Left kidney (tissue), 2 donors: Measurements from ENCODE around the gene AGK. TPM values are rescaled to one million over a fixed set of nuclear protein-coding genes. Genes with fewer than 3 reads are reported as not detected.
"Not testable (repeated sequence)": the region's sequence is repeated elsewhere in the genome, so short reads cannot be mapped to it uniquely, and the experiment has no call there.

ENCODE experiments used
- DNase-seq: peaks from one replicate; pipeline ENCODE4 v3.0.0-alpha.2; 2013
- polyA plus RNA-seq: library from polyadenylated mRNA; unstranded; fragments of 120-200 nt; gene quantifications from one replicate; pipeline ENCODE4 v1.2.1, GENCODE V29; 2013; ENCODE audit not compliant: insufficient read length

The AGK gene
- polyA plus RNA-seq, 1 donor = 45.8 TPM

DNA sequence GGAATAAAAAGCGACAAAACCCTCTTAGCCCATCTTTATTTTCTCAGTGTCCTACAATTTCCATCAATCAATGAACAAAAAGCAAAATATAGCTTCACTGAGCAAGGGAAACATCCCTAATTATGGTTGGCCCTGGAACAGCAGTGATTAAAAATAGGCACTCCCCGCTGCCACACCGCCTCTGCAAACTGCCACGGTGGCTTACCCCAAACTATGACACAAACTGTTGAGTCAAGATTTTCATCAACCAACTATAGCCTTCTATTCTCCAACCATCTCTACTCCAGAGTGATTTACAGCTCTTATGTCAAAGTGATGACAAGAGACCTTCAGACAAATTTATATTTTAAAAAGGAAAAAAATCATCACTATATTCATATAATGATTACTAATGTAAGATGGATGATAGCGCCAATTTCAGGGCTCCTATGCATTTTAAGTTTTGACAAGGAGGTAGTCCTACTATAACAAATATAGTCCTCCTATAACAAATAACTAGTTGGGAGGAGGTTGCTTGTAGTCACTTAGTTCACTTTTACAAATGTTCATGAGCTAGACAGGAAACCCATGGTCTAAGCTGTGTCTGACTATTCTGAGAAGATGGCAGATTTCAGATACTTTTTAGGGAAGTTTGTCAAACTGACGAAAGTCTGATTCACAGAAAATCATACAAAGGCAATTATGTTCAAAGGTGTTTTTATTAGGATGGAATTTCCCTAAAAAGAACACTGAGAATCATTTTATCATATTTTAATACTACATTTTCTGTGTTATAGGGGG lies 124.4 kb downstream of the AGK start:
- DNase-seq = no peak

DNA sequence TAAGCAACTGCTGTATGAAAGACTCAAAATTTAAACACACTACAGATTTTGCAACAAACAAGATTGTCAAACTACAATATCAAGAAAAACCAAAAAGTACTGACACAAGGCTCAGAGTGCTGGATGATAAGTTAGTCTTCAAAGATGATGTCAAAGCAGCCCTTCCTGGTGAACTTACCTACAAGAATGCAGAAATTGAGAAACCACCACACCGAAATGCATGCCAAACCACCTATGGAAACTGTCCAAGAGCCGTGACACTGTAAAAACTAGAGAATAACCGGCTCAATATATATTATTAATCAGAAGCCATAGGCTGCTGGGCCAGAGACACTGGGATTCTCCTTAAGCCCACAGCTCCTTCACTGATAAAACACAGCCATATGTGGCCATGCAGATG lies 125.4 kb downstream of the AGK start:
- no peak for DNase-seq

DNA sequence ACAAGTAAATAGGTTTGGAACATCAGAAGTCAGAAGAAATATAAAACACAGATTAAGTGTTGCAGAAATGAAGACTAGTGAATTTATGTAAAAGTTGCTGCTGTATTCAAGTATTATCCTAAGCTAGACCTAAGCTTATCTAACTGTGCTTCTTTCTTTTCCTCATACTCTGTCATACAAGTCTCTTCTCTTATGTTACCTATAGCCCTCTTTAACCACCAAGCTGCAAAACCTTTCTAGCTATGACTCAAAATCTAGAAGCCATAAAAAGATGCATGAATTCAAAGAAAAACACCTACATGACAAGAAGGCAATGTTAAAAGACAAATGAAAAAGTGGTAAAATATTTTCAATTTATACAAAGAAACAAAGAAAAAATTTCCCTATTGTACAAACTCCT lies 127.8 kb downstream of the AGK start:
- DNase-seq = no peak

DNA sequence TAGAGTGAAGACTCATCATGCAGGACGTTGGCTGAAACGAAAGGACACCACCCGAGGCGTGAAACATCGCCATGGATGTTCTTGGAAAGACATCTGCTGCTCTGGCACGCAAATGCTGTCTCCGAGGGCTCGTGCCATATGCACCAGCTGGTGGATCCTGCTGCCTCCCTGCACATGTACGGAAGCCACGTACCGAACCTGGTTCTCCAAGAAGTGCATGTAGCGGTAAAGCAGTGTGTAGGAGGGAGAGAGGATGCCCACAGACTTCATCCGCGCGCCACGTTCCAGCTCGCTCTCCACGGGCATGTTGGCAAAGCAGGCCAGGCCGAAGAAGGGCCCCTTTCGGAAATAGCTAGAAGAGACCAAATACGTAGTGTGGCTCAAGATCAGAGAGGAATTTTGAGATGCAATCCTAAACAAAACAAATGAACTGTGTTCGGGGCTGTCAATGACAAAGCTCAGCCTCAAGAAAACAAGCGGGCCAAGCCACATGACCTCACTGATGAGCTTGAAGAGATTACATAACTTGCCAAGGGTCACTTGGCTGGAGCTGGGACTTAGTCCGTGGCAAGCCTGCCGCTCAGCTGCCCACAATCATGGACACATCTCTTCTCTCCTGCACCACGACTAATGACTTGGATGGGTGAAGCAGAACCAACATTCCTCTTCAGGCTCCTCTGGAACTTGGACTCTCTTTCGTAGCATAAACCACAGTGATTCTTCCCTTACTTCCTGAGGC lies 134.2 kb downstream of the AGK start:
- no peak for DNase-seq

DNA sequence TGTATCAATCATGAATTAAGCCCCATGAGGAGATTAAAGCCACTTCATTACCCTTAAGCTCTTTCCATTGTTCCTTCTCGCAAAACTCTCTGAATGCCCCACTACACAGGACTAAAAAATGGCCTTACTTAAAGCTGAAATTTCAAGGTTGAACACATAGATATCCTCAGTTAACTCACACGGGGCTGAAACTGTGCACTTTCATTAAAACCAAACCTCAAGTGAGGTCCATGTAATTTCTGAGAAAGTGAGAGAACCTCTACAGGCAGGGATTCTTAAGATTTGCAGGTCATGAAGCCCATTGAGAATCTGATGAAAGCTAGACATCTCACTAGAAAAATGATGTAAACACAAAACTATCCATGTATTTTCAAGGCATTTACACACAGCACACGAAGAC lies 134.9 kb downstream of the AGK start:
- no peak for DNase-seq

DNA sequence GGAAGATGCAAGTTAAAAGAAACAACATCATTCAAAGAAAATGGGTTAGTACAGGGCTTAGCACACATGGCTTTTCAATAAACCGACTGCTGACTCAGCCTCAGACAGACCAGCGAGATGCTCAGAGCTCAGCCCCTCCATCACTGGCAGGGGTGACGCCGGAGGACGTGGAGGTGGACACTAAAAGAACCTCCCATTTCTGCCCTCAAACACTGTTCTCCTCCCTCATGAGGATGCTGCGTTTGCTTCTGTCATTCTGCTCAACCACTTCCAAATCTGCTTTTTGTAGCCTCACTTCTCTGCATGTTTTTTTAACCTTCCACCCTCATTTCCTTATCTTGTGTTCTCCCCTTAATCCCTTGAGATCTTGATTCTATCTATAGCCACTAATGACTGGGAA lies 135.5 kb downstream of the AGK start:
- no peak for DNase-seq

DNA sequence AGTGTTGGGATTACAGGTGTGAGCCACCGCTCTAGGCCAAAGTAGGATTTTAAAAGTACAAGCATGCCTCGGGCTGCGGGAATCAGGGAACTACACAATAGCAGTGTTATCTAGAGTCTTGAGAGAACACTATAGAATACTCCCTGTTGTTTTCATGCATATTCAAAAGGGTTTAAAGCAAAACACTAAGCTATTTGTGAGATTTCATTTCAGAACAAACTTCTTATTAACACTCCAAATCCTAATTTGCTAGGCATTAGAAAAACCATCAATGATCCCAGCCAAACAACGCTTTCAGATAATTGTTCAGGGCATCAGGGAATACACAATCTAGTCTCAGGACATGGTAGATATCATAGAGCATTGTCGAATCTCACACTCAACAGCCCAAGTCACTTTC lies 136.8 kb downstream of the AGK start:
- DNase-seq = no peak

DNA sequence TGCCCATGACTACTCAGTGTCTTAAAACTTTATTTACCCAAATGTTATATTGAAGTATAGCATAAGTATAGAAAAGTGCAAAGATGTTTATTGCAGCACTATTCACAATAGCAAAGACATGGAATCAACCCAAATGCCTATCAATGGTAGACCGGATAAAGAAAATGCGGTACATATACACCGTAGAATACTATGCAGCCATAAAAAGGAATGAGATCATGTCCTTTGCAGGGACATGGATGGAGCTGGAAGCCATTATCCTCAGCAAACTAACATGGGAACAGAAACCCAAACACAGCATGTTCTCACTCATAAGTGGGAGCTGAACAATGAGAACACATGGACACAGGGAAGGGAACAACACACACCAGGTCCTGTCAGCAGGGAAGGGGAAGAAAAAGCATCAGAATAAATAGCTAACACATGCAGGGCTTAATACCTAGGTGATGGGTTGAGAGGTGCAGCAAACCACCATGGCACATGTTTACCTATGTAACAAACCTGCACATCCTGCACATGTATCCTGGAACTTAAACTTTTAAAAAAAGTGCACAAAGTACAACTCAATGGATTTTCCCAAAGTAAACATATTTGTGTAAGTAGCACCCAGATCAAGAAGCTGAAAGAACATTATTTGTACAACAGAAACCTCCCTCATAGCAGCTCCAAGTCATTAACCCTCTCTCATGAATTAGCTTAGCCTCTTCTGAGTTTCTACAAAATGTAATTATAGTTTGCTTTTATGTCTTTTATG lies 138.0 kb downstream of the AGK start:
- DNase-seq = not testable (repeated sequence)

DNA sequence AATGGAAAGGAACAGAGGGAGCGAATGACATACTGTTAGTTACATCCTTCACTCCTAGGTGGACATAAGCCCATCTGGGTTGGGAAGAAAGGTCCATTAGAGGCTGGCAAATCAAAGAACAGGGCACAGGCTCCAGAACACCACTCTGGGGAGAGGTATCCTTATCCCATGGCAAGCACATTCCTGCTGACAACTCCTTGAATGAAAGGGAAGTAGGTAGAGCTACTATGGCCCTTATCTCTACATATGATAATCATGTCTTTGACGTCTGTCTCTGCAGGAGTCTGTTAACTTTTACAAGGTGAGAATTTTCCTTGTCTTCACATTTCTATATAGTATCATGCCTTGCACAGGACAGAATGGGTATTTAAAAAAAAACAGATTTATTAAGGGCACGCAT lies 140.3 kb downstream of the AGK start:
- DNase-seq = no peak

DNA sequence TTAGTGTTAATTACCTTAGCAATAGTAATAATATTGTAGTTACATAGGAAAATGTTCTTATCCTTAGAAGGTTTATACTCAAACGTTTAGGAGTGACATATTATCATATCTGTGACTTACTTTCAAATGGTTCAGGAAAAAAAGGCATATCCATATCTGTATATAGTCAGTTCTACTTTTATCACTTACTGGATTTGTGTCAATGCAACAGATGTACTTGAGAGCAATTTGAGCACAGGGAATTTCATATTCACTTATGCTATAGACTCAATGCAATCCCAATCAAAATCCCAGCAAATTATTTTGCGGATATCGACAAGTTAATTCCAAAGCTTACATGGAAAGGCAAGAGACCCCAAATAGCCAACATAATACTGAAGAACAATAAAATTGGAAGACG lies 140.8 kb downstream of the AGK start:
- DNase-seq = no peak

DNA sequence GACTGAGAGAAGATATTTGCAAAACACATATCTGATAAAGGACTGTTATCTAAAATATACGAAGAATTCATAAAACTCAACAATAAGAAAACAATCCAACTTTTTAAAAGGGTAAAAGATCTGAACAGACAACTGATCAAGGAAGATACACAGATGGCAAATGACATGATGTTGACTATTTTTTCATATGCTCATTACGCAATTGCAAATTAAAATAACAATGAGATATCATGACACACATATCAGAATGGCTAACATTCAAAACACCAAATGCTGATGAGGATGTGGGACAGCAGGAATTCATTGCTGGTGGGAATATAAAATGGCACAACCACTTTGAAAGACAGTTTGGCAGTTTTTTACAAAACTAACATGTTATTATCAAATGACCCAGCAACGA lies 141.9 kb downstream of the AGK start:
- DNase-seq = no peak

DNA sequence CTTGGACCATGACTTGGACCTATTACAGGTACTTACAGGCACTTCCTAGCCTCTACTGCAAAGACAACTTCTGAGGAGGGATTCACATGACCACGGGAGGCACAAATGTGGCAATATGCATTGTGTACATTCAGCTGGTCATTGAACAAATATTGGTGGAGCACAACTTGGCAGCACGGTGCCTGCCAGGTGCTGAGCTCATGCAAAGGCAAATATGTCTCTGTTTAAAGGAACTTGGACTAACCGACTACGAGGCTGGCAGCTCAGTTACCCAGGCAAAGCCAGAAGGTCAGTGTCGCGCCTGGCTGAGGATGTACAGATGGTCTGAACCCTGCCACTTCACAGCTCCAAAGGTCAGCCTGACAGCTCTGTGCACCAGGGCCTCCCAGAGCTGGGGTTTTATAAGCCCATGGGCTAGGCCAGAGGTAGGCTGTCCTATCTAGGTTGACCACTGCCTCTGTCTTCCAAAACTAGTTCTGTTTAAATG lies 144.6 kb downstream of the AGK start:
- DNase-seq = no peak

DNA sequence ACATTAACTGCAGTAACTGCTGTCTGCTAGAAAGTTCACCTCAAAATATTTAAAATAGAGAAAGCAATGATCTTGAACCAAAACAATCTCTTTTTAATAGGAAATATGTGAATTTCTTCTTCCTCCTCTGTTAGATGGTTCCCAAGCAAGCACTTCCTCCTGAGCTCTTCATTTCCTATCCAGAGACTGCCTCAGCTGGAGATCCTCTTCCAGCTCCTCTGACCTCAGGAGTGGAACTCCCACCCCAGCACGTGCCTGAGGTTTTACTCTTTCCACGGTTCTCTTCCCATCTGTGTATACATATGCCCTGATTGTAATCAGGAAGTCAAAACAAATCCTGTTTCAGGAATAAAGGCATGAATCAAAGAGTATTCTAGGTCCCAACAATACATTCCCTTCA lies 145.1 kb downstream of the AGK start:
- DNase-seq = no peak

DNA sequence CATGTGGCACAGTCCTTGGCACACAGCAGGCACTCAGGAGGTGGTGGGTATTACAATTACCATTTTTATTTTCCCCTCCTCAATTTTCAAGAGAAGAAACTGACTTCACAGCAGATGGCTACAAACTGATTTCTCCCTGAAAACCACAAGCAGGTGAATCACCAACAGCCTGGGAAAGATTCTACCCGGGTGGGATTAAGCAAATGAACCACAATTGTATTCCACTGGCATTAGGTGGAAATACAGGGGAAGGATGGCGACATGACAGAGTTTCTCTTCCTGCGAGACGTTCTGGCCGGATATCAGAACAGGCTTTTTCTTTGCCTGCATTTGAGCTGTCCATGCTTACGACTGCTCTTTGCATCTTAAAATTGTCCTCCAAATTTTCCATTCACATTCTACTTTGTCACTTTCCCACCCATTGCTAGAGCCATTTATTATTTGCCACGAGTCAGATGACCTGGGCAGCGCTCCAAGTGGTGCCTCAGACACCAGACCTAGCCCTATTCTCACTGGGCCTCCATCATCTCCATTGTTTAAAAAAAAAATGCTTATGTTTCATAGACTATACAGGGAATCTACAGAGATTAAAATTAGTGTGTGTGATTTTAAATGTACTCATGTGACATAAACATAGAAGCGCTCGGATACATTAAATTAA lies 146.1 kb downstream of the AGK start:
- DNase-seq = no peak

DNA sequence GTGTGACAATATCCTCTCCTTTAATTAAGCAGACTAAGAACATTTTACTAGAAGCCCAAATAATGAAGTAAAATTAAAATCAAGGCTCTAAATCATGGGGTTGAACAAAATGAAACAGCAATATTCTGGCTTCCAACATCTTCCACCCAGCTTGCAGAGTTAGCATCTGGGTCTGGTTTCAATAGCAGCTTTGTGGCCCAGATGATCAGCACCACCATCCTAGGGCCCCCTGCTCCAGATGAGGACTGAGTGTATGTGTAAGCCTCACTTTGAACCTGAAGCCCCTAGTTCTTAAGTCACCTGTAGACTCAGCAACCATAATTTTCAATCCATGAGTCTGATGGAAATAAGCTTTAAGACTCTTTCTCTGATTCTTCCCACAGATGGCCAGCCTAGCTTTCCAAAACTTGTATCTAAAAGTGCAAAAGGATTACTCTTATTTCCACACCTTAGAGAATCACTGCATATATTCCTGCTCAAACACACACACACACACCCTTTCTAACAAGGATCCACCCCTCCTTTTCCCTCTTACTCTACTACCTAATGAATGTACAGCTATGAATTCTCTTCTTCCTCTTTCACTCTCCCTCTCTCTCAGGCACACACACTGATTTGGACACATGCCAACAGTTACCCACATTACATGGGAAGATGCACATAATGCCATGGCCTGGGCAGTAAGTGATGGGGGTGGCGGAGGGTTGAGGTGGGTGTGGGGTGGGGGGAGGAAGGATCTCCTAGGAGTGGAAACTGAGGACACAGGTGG lies 147.2 kb downstream of the AGK start:
- DNase-seq = no peak

DNA sequence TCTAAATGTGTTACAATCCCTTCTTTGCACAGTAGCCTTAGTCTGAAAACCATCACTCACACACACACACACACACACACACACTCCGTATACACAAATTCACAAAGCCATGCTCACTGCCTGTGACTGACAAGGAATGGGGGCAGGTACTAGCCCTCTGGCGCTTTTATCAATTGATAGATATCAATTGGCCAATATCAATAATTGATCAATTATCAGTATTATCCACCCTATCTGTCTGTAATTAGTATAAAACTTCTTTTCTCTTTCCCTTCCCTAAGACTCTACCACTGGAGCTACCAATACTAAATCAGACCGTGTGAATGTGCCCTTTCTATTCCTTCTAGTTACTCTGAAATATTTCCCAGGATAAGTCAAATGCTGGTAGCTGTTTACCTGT lies 148.7 kb downstream of the AGK start:
- DNase-seq = no peak

DNA sequence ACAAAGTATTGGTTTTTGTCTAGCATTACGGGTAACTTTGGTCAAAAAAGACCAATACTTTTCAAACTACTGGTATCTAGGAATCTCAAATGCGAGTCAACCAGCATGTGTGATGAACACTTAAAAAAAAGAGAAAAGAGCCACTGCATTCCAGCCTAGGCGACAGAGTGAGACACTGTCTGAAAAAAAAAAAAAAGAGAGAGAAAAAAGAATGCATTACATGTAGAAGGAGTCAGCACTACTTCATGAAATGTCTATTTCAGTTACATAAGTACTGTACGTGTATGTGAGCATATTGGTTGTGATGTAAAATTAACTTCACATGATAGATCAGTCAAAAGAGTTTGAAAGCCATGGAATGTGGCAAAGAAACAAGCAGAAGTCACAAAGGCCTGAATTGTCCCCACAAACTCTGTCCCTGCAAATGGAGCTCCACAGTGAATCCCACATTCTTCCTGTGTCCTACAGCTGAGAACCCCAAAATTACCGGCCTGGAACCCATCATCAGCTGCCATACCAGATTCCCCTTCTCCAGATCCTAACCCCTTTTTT lies 149.2 kb downstream of the AGK start:
- no peak for DNase-seq

DNA sequence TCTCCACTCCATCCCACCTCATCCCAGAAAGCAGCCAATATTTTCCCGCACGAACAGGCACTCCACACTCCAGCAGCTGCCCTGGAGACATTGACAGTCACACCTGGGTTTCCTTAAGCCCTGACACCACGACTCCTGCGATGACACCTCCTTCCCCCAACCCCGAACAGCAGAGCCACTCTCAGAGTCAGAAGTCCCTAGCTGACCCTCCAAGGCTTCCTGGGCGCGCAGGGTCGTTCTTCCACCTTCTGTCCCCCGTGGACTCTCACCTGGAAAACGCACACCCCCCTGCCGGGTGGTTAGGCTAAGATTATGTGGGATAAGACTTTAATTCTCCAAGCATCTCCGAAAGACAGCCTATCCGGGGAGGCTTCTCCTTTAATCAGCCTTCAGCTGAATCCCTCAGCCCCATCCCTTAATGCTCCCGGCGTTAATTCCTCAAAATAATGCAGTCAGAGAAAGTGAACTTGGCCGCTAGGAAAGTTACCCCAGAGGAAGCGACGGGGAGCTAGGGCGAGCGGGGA lies 149.7 kb downstream of the AGK start:
- DNase-seq = peak; percentile 13

DNA sequence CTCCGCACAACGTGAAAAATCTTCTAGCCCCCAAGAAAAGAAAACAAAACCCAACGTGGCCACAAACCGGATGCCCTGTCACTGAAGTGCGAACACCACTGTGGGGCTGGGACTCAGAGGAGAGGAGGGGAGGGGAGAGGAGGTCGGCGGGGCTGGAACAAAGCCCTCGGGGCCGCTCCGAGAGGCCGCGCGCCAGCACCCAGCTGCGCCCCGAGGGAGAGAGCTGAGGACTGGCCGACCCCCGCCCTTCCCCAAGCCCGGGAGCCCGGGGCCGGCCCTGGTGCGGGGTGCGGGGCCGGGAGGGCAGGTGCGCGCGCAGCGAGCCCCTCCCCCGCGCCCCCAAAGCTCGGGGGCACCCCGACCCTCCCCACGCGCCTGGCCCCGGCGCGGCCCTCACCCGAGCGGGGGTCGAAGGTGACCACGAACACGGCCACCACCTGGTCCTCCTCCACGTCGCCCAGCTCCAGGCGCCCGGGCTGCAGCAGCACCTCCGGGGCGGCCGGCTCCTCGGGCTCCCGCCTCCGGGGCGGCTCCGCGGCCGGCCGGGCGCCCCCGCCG lies 150.4 kb downstream of the AGK start:
- peak; percentile 19 for DNase-seq

DNA sequence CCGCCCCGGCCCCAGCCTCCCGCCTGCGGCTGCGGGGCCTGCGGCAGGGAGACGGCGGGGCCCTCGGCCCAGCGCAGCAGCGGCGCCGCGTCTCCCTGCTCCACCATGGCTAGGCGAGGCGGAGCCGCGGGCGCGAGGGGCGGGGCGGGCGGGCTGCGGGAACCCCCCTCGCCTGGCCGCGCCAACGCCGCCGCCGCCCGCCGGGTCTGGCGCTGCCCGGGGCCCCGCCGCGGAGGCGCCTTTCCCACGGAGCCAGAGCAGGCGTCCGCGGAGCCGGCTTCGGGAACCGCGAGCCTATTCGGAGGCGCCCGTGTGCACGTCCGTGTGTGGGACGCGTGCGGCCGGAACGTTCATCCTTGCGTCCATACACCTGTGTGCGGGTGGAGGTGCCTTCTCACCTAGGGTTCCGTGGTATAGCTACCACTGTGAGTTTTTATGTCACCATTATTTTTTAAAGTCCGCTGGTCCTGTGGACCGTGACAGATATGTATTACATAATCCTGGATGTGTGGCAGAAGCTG lies 150.9 kb downstream of the AGK start, which contains the start of gene DENND11:
TSS of gene DENND11 (minus strand) at position 120 of the 521 bp plus-strand sequence. CDS start at position 107, 13 bp downstream.
- peak; percentile 43 for DNase-seq
